NCI-H2171 (cell line): Measurements from ENCODE around the gene PAX9.

Experiments
- DNase-seq: peaks from one replicate; lab custom pipeline; 2025; lab: John Stamatoyannopoulos, UW

PAX9 gene

GRCh38 chr14:36655963-36656686 lies 5.5 kb upstream of the PAX9 start:
- DNase-seq = no peak

- DNase-seq = no peak
Observed at GRCh38 chr14:36656687-36657398, 4.8 kb upstream of the PAX9 start.

- no peak for DNase-seq
Observed at GRCh38 chr14:36657399-36658122, 4.1 kb upstream of the PAX9 start.

- DNase-seq = no peak
Observed at GRCh38 chr14:36658123-36659009, 3.3 kb upstream of the PAX9 start.

GRCh38 chr14:36659010-36659821 lies 2.4 kb upstream of the PAX9 start:
- DNase-seq = no peak

- no peak for DNase-seq
Observed at GRCh38 chr14:36659822-36660735, 1.6 kb upstream of the PAX9 start.

- peak; percentile 68 for DNase-seq
Observed at GRCh38 chr14:36660736-36661505, 739 bp upstream of the PAX9 start.

GRCh38 chr14:36662258-36662542 lies 540 bp downstream of the PAX9 start:
- DNase-seq = no peak

GRCh38 chr14:36662543-36663403 lies 1.1 kb downstream of the PAX9 start:
- no peak for DNase-seq

GRCh38 chr14:36663404-36664321 lies 2.0 kb downstream of the PAX9 start:
- no peak for DNase-seq

- no peak for DNase-seq
Observed at GRCh38 chr14:36664322-36665193, 2.9 kb downstream of the PAX9 start.

- DNase-seq = no peak
Observed at GRCh38 chr14:36665887-36666415, 4.3 kb downstream of the PAX9 start.

GRCh38 chr14:36666416-36667206 lies 5.0 kb downstream of the PAX9 start:
- DNase-seq = no peak

GRCh38 chr14:36667679-36668078 lies 6.0 kb downstream of the PAX9 start:
- no peak for DNase-seq

GRCh38 chr14:36671149-36671548 lies 9.5 kb downstream of the PAX9 start:
- no peak for DNase-seq
